Measurements from ENCODE around the gene NEK1.
A peak's percentile ranks its signal among the peaks of the same experiment; 100 is the strongest.

- TF ChIP-seq GATA2 (IDR thresholded peaks at IDR 0.05; ENCODE audit: insufficient read depth, insufficient read length, low read depth, low read length) (peak; percentile 90), POLR2AphosphoS5 (IDR thresholded peaks at IDR 0.05; ENCODE audit: insufficient read depth, low read depth, low read length) (no peak), FOS (IDR thresholded peaks at IDR 0.05; ENCODE audit: borderline replicate concordance, insufficient read depth, low read length) (no peak), POLR2A (IDR thresholded peaks at IDR 0.05; ENCODE audit: low read depth, low read length) (no peak), CTCF (IDR thresholded peaks at IDR 0.05; ENCODE audit: extremely low read depth in 1 of 2, insufficient read depth in 1 of 2, low read depth in 1 of 2, low read length in 2 of 2) (peak; percentile 72 to 73), MAX (IDR thresholded peaks at IDR 0.05; ENCODE audit: insufficient read depth, insufficient read length) (no peak), MYC (IDR thresholded peaks at IDR 0.05; ENCODE audit: low read depth, low read length) (no peak), EZH2 (IDR thresholded peaks at IDR 0.05; ENCODE audit: borderline replicate concordance, low read depth, low read length, severe bottlenecking) (no peak)
Observed at GRCh38 chr4:169612871-169613859, 782 bp upstream of the NEK1 start.

Data from endothelial cell of umbilical vein (primary cell).